T-helper 17 cell (primary cell): ENCODE measurements around the gene KPNA4. TPM values are rescaled to one million over a fixed set of nuclear protein-coding genes. Genes with fewer than 3 reads are reported as not detected.
A peak's percentile ranks its signal among the peaks of the same experiment; 100 is the strongest.
"Not testable (repeated sequence)": the region's sequence is repeated elsewhere in the genome, so short reads cannot be mapped to it uniquely, and the experiment has no call there.

ENCODE experiments used
- ATAC-seq: fragments of 150-1000 bp; cut with Tn5 transposase; 2 replicates; pipeline ENCODE4 v1.10.0; 2021; ENCODE audit warnings: mild to moderate bottlenecking, moderate library complexity
- DNase-seq, 3 donors: peaks; one replicate each; pipeline versions ENCODE4 v3.0.0 to v3.0.0-alpha.2; 2020 to 2021
- H3K9me3 ChIP-seq: one replicate; pipeline ENCODE4 v1.7.0; 2013; ENCODE audit warnings: low read length, mild to moderate bottlenecking; ENCODE audit not compliant: control insufficient read depth, poor library complexity, severe bottlenecking
- H3K27ac Mint-ChIP-seq: one replicate; pipeline ENCODE4 v1.8.0; 2022; ENCODE audit warnings: mild to moderate bottlenecking, moderate library complexity, mixed read lengths
- H3K27me3 Mint-ChIP-seq: one replicate; pipeline ENCODE4 v1.8.0; 2022; ENCODE audit warnings: mixed read lengths
- H3K36me3 Mint-ChIP-seq: one replicate; pipeline ENCODE4 v1.8.0; 2022; ENCODE audit warnings: low read depth, mixed read lengths
- H3K4me1 Mint-ChIP-seq: one replicate; pipeline ENCODE4 v1.8.0; 2022; ENCODE audit warnings: mild to moderate bottlenecking, mixed read lengths
- H3K4me3 Mint-ChIP-seq: one replicate; pipeline ENCODE4 v1.8.0; 2022; ENCODE audit warnings: mild to moderate bottlenecking, moderate library complexity, mixed read lengths
- total RNA-seq, 4 donors: library from RNA in 2 of 4; stranded (reverse) in 2 of 4; gene quantifications; one replicate each; pipeline ENCODE4 v1.2.3 and lab custom pipeline; 2022 to 2026

KPNA4 gene
- total RNA-seq (10 to 100 TPM; 48.9 to 61.9 TPM), total RNA-seq (lab: John Stamatoyannopoulos, UW) (114 to 127 reads per million in 2 donors)

DNA sequence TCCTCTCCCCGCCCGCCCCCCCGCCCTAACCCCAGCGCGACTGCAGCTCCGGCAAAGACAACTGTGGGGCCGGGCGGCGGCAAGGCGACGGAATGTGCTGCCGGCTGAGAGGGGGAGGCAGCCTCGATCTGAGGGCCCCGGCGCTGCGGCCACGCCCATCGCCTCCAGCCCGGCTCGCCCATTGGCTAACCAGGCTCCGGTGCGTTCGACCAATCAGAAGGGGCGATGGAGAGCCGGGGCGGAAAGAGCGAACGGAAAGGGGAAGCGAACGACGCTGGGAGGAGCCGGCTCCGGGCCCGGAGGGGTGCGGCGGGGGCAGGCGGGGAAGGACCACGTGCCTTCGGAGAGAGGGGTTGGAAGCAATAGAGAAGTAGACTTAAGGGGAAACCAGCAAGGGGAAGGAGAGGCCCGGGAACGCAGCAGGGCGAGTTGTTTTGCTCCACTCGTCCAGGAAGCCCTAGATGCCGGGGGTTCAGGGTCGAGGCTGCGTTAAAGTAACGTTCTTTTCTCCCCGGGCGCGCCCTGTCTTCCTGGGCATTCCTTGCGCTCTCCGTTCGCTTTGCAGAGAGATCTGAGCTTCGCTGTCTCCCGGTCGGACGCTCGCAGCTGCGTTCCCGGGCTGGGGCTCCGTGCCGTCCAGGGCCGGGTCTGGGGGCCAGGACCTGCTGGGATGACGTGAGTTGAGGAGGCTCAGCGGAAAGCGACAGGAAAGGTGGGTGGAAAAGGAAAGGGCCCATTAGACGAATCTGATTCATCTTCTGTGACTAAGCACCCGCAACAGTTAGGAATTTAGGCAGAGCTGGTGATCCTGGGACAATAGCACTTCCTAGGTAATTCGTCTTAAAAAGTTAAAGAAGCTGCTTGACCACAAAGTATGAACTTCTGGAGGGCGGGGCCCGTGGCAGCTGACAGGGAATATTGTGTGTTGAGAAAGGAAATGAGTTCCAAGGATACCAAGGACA, at the start of gene KPNA4:
TSS of gene KPNA4 (minus strand) at position 130 of the 962 bp plus-strand sequence. CDS start 289 bp downstream, outside the sequence.
- Mint-ChIP-seq H3K27ac (peak within 1 kb of the TSS; percentile 95), H3K4me3 (peak within 1 kb of the TSS; percentile 97), H3K36me3 (no peaks in the 10 kb centered on the region), H3K4me1 (peaks cover 42% of the 10 kb centered on the region), H3K27me3 (no peaks in the 10 kb centered on the region)
- ATAC-seq (peak; percentile 90), DNase-seq (peak; percentile 92 to 97 (median 95))
- no peaks in the 10 kb centered on the region for H3K9me3 ChIP-seq

- H3K4me1 Mint-ChIP-seq: no peaks in the 10 kb centered on the region
- H3K27me3 Mint-ChIP-seq: peaks cover 41% of the 10 kb centered on the region
These were observed 48.3 kb upstream of the KPNA4 start for GRCh38 chr3:160613661-160614060.

DNA sequence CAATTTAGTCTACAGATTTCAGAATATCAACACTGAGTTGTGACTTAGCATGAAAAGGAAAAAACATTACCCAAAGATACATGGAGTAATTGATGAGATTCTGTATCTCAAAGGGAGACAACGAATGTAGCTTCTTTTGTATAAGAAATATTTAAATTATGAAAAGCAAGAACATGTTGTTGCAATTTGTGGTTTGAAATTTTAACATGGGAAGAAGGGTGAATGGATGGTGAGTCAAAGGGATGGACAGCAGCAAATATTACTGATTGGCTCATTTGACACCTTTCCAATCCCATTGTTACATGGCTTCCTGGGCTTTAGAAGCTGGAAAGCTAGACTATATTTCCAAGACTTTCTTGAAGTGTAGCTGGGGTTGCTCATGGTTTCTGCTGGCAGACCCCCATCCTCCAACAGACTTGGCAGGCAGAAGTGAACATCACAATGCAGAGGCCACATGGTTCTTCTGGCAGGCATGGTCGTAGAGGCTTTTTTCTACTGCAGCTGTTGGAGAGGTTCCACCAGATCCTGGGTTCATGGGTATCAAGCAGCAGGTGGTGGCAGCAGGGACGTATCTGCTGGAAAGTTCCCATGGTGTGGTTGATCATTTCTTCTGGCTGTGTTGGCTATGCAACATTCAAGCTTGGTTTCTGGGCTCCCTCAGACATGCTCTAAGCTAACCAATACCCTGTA, 47.2 kb upstream of the KPNA4 start:
- DNase-seq (no peak), ATAC-seq (no peak)
- no peaks in the 10 kb centered on the region for H3K9me3 ChIP-seq

More at GRCh38 chr3:160613661-160614060, 48.3 kb upstream of the KPNA4 start:
- DNase-seq (no peak), ATAC-seq (no peak)
- no peak overlapping the region for H3K27ac Mint-ChIP-seq
- H3K4me3 Mint-ChIP-seq: no peak overlapping the region
- no peaks in the 10 kb centered on the region for H3K9me3 ChIP-seq
- H3K36me3 Mint-ChIP-seq: no peaks in the 10 kb centered on the region

DNA sequence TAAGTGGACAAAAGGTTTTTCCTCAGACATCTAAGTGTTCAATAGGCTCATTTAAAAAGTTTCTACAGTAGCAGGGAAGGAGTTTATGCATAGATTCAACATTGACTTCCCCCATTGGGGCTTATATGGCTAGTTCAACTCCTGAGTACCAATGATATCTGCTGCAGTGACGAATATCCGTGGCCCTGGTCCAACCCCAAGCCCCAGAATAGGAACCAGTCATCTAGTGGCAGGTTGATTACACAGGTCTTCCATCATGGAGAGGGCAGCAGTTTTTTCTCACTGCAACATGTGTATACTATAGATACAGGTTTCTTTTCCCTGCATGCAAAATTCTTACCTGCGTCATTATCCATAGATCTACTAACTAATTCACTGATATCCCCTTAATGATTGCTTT, 45.8 kb upstream of the KPNA4 start:
- no peak overlapping the region for H3K27ac Mint-ChIP-seq
- DNase-seq (no peak), ATAC-seq (no peak)
- H3K36me3 Mint-ChIP-seq: no peaks in the 10 kb centered on the region
- no peaks in the 10 kb centered on the region for H3K4me1 Mint-ChIP-seq
- peaks cover 33% of the 10 kb centered on the region for H3K27me3 Mint-ChIP-seq
- no peak overlapping the region for H3K4me3 Mint-ChIP-seq
- no peaks in the 10 kb centered on the region for H3K9me3 ChIP-seq

More for the DNA sequence above, 47.2 kb upstream of the KPNA4 start:
- Mint-ChIP-seq H3K27ac (no peak overlapping the region), H3K36me3 (no peaks in the 10 kb centered on the region), H3K27me3 (peaks cover 33% of the 10 kb centered on the region), H3K4me3 (no peak overlapping the region), H3K4me1 (no peaks in the 10 kb centered on the region)

DNA sequence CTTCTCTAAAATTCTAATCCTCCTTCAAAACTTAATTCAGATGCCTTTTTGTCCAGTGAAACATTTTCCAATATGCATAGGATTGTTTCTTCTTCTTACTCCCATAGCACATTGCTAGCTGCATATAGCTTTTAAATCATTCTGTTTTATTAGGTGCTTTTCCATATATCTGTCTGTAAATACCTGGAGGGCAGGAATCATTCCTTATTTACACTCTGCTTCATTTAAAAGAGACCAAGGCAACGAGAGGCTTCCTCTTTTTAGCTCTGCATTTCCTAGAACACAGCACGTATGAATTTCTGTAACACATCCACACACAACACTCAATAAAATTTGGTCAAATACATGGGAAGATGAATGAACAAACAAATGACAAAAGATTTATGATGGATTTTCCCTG, 43.5 kb upstream of the KPNA4 start:
- ATAC-seq (no peak), DNase-seq (no peak)
- H3K27me3 Mint-ChIP-seq: peaks cover 23% of the 10 kb centered on the region
- no peaks in the 10 kb centered on the region for H3K36me3 Mint-ChIP-seq
- H3K4me3 Mint-ChIP-seq: no peak overlapping the region
- H3K4me1 Mint-ChIP-seq: no peaks in the 10 kb centered on the region
- H3K9me3 ChIP-seq: no peaks in the 10 kb centered on the region
- H3K27ac Mint-ChIP-seq: no peak overlapping the region

- no peaks in the 10 kb centered on the region for H3K36me3 Mint-ChIP-seq
- no peaks in the 10 kb centered on the region for H3K9me3 ChIP-seq
- no peak overlapping the region for H3K4me3 Mint-ChIP-seq
- H3K27ac Mint-ChIP-seq: no peak overlapping the region
- DNase-seq (no peak), ATAC-seq (no peak)
- peaks cover 13% of the 10 kb centered on the region for H3K27me3 Mint-ChIP-seq
- H3K4me1 Mint-ChIP-seq: no peaks in the 10 kb centered on the region
These were observed 42.5 kb upstream of the KPNA4 start for GRCh38 chr3:160607826-160608225.

DNA sequence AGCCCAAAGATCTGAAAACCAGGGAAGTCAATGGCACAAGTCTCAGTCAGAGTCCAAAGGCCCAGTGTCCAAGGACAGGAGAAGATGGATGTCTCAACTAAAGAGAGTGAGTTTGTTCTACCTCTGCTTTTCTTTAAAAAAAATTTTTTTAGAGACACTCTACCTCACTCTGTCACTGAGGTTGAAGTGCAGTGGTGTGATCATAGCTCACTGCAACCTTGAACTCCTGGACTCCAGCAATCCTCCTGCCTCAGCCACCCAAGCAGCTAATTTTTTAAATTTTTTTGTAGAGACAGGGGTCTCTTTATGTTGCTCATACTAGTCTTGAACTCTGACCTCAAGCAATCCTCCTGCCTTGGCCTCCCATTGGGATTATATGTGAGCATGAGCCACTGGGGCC, 39.9 kb upstream of the KPNA4 start:
- H3K27ac Mint-ChIP-seq: no peak overlapping the region
- DNase-seq (no peak), ATAC-seq (no peak)
- no peak overlapping the region for H3K4me3 Mint-ChIP-seq
- no peaks in the 10 kb centered on the region for H3K36me3 Mint-ChIP-seq
- peaks cover 2% of the 10 kb centered on the region for H3K4me1 Mint-ChIP-seq
- H3K27me3 Mint-ChIP-seq: peaks cover 6% of the 10 kb centered on the region
- no peaks in the 10 kb centered on the region for H3K9me3 ChIP-seq

GRCh38 chr3:160603845-160604244, 38.5 kb upstream of the KPNA4 start:
- ATAC-seq, H3K9me3 ChIP-seq, H3K27ac Mint-ChIP-seq, H3K4me3 Mint-ChIP-seq, H3K36me3 Mint-ChIP-seq, DNase-seq, H3K27me3 Mint-ChIP-seq, H3K4me1 Mint-ChIP-seq: not testable (repeated sequence)

DNA sequence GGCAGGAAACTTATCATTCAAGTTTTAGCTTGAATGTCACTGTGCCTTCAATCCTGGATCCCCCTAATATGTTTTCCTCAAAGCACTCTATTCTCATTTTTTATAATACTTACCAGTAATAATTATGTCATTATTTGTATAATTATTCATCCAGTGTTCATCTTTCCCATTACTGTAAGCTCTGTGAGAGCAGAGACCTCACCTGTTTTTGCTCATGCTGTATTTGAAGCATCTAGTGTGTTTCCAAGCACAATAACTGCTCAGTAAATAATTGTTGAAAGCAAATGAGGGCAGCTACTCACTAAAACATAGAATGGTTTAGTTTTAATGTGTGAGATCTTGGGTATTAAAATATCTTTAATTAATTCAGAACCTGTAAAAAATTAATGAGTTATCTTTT, 36.9 kb upstream of the KPNA4 start:
- peaks cover 6% of the 10 kb centered on the region for H3K27me3 Mint-ChIP-seq
- peaks cover 2% of the 10 kb centered on the region for H3K4me1 Mint-ChIP-seq
- no peak overlapping the region for H3K27ac Mint-ChIP-seq
- DNase-seq (no peak), ATAC-seq (no peak)
- no peak overlapping the region for H3K4me3 Mint-ChIP-seq
- no peaks in the 10 kb centered on the region for H3K36me3 Mint-ChIP-seq
- no peaks in the 10 kb centered on the region for H3K9me3 ChIP-seq

- H3K36me3 Mint-ChIP-seq: no peaks in the 10 kb centered on the region
- H3K9me3 ChIP-seq: no peaks in the 10 kb centered on the region
- ATAC-seq (no peak), DNase-seq (no peak)
- peaks cover 2% of the 10 kb centered on the region for H3K4me1 Mint-ChIP-seq
- H3K27ac Mint-ChIP-seq: no peak overlapping the region
- H3K27me3 Mint-ChIP-seq: peaks cover 6% of the 10 kb centered on the region
- H3K4me3 Mint-ChIP-seq: no peak overlapping the region
These were observed 35.9 kb upstream of the KPNA4 start for GRCh38 chr3:160601288-160601687.

DNA sequence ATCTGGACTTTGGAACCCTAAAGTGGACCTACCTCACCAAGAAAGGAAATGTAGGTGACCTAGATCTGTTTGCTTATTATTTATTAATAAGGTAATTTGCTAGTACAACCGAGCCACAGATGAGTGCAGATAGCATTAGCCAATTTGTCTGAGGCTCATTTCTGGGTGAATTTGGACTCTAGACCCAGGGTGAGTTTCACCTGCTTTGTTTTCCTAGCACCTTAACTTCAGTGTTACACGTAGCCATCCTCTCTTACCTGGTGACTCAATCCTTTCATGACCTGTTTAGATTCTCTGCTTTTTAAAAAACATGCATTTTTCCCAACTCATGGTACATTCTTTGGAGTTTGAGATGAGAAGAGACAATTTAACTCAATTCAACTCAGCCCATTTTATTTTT, 33.5 kb upstream of the KPNA4 start:
- DNase-seq: no peak
- no peaks in the 10 kb centered on the region for H3K9me3 ChIP-seq
- H3K27ac Mint-ChIP-seq: no peak overlapping the region
- ATAC-seq: no peak
- H3K36me3 Mint-ChIP-seq: no peaks in the 10 kb centered on the region
- H3K27me3 Mint-ChIP-seq: peaks cover 11% of the 10 kb centered on the region
- H3K4me1 Mint-ChIP-seq: peaks cover 2% of the 10 kb centered on the region
- H3K4me3 Mint-ChIP-seq: no peak overlapping the region

DNA sequence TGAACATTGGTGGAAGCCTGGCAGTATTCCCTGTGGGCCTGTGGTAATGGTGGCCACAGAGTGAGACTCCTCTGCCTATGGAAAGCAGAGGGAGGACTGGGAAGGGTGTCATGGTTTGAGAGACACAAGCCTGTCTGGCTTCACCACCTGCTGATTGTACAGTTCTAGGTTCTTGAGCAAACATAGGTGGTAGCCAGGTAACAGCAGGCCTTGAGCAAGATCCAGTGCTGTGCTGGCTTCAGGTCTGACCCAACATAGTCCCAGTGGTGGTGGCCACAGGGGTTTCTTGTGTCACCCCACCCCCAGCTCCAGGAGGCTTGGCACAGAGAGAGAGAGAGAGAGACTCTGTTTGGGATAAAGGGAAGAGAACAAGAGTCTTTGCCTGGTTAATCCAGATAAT, 22.7 kb upstream of the KPNA4 start:
- Mint-ChIP-seq H3K4me1 (no peaks in the 10 kb centered on the region), H3K4me3 (no peak overlapping the region), H3K27me3 (peaks cover 14% of the 10 kb centered on the region), H3K36me3 (no peaks in the 10 kb centered on the region), H3K27ac (no peak overlapping the region)
- DNase-seq (no peak), ATAC-seq (no peak)
- no peaks in the 10 kb centered on the region for H3K9me3 ChIP-seq

DNA sequence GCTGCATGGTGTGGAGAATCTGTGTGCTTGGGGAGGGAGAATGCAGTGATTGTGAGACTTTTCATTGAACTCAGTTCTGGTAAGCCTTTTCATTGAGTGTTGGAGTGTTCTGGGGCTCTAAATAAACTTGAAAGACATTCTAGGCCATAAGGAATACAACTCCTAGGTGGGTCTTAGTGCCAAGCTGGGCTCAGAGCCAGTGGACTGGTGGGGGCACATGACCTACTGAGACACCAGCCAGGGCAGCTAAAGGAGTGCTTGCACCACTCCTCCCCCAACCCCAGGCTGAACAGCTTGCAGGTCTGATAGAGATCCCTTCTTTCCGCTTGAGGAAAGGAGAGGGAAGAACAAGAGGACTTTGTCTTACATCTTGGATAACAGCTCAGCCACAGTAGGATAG, 21.7 kb upstream of the KPNA4 start:
- H3K27ac Mint-ChIP-seq: no peak overlapping the region
- peaks cover 14% of the 10 kb centered on the region for H3K27me3 Mint-ChIP-seq
- no peaks in the 10 kb centered on the region for H3K9me3 ChIP-seq
- no peak for DNase-seq
- no peak overlapping the region for H3K4me3 Mint-ChIP-seq
- no peaks in the 10 kb centered on the region for H3K4me1 Mint-ChIP-seq
- ATAC-seq: no peak
- no peaks in the 10 kb centered on the region for H3K36me3 Mint-ChIP-seq
